GM18951 (cell line): ENCODE data around the gene TRAK1.

Experiments
- POLR2A ChIP-seq: IDR thresholded peaks from 4 replicates; pipeline ENCODE4 v1.6.1; 2011; ENCODE audit warnings: mild to moderate bottlenecking; ENCODE audit not compliant: insufficient read length, insufficient read depth; ENCODE audit errors: extremely low read depth
- in situ Hi-C: fragments of 300-500 bp; cut with MboI; formaldehyde crosslinking; loops from one replicate; pipeline ENCODE4 v1.12.0; 2022; ENCODE audit warnings: low sequenced_read_pairs, mixed read lengths, inconsistent platforms; ENCODE audit not compliant: unreplicated experiment

The TRAK1 gene

GRCh38 chr3:42056840-42057239 is 34.3 kb upstream of the TRAK1 start:
- no peak for TF ChIP-seq POLR2A
- in situ Hi-C loops = no loop called here

GRCh38 chr3:42057561-42058211 is 33.5 kb upstream of the TRAK1 start:
- TF ChIP-seq POLR2A = no peak
- in situ Hi-C loops = no loop called here

DNA sequence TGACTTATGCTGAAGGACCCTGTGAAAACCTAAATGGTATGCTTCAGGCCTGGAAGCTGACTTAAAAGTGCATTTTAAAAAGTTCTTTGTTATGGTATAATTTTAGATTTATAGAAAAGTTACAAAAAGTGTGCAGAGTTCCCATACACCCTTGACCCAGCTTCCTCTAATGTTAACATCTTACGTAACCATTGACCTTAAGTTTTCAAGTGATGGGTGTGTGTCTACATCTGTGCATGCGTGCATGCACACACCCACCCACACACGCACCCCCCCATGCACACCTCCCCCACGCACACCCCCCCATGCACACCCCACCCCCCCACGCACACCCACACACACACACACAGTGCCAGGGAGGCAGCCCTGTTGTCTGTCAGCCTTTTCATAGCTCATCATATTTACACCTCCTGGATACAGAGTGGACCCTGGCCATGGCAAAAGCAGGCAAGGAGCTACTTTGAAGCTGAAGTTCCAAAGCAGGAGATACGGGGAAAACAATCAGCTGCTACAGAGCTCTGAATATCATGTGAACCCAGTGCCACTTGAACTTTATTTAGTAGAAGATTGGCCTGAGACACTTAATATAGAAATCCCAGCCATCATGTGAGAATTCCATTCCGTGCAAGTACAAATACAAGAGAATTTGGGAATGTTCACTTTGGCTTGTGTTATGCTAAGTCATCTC is 30.0 kb upstream of the TRAK1 start:
- in situ Hi-C loops = no loop called here
- TF ChIP-seq POLR2A = no peak

GRCh38 chr3:42061713-42062380 is 29.3 kb upstream of the TRAK1 start:
- no peak for TF ChIP-seq POLR2A
- in situ Hi-C loops = no loop called here

DNA sequence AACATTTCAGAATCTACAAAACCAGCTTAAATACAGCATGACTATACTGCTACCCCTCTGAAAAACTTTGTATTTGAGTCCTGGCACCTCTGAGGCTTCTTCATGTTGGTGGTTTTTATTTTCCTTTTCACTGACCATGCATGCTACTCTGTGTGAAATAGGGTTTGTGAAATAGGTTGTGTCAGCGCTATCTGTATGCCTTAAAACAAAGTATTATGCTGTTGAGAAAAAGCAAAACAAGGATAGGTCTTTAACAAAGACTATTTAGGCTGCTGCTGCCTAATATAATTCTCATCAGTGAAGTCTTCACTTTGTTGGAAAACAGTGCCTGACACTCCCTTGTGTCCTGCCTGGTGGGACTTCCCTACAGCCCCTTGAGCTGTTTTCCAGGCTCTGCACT is 28.7 kb upstream of the TRAK1 start:
- TF ChIP-seq POLR2A = no peak
- in situ Hi-C loops = no loop called here

- in situ Hi-C loops = no loop called here
- no peak for TF ChIP-seq POLR2A
Measured at GRCh38 chr3:42063888-42064287, 27.3 kb upstream of the TRAK1 start.

DNA sequence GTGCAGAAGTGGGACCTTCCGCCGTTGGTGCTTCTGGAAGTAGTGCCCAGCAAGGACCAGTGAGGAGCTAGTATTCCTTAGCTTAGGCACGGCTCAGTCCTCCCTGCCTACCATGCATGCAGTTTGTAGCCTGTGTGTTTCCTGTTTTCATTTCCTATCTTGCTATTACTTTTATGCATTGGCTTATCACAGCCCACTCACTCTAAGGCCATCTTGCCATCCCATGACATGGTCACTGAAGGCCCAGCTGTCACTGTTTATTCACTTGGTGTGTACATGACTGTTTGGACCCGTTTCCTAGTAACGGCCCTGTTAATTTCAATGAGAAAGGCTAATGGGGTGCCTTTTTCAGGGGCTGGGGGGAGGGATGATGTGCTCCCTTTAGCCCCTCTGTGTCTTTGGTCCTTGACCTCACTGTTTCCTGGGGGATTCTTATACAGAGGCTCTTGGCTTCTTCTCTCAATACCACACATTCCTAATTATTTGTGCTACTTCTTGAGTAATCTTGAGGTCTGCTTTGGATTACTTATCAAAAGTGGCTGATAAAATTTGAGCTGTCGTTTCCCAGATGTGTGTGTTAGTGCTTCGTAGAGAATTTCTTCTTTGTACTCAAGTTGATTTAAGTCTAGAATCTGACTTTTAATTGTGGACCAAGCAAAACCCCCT is 24.5 kb upstream of the TRAK1 start:
- no peak for TF ChIP-seq POLR2A
- in situ Hi-C loops = no loop called here

DNA sequence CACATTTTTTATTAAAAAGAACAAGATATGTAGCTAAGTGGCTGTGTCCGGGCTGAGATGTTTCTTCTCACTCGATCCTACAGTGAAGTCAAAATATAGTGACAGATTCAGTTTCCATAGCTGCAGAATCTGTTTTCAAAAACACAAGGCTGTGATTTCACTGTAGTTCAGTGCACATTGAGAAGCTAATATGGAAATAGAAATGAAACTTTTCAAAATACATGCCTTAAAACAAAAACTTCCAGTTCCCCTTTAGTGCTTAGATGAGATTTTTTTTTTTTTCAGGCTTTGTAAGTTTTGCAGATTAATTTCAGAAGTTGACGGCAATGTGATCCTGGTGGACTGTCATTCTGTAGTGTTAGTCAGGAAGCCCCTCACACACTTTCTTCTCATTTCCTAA is 23.8 kb upstream of the TRAK1 start:
- in situ Hi-C loops = no loop called here
- no peak for TF ChIP-seq POLR2A

DNA sequence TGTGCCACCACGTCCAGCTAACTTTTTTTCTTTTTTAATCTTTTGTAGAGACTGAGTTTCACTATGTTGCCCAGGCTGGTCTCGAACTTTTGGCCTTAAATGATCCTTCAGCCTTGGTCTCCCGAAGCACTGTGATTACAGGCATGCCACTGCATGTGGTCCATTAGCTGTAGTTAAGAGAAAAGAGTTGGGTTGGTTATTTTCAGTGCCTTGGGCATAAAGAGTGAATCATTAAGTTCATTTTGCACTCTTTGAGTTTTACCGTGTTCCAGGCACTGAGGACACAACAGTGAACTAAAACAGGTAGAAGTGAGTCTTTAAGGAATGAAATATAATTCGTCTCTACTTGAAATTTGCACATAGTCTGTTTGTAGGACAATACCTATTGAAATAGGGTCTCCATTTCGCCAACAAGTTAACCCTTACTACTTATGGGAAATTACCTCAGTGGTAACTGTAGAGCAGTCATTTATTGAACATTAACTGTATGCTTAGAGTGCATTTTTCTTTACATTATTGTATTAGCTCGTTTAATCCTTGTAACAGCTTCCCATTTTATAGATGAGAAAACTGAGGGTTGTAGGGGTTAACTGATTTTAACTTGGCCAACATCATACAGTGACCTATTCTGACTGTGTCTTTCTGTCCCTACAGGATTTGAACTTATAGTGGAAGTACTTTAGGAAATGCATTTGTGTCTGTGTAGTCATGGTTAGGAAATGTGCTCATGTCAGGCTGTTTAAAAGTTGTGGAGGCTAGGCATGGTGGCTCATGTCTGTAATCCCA is 22.7 kb upstream of the TRAK1 start:
- no peak for TF ChIP-seq POLR2A
- in situ Hi-C loops = no loop called here

GRCh38 chr3:42070089-42070488 is 21.1 kb upstream of the TRAK1 start:
- TF ChIP-seq POLR2A = no peak
- in situ Hi-C loops = no loop called here

GRCh38 chr3:42070524-42070923 is 20.6 kb upstream of the TRAK1 start:
- in situ Hi-C loops = no loop called here
- no peak for TF ChIP-seq POLR2A

DNA sequence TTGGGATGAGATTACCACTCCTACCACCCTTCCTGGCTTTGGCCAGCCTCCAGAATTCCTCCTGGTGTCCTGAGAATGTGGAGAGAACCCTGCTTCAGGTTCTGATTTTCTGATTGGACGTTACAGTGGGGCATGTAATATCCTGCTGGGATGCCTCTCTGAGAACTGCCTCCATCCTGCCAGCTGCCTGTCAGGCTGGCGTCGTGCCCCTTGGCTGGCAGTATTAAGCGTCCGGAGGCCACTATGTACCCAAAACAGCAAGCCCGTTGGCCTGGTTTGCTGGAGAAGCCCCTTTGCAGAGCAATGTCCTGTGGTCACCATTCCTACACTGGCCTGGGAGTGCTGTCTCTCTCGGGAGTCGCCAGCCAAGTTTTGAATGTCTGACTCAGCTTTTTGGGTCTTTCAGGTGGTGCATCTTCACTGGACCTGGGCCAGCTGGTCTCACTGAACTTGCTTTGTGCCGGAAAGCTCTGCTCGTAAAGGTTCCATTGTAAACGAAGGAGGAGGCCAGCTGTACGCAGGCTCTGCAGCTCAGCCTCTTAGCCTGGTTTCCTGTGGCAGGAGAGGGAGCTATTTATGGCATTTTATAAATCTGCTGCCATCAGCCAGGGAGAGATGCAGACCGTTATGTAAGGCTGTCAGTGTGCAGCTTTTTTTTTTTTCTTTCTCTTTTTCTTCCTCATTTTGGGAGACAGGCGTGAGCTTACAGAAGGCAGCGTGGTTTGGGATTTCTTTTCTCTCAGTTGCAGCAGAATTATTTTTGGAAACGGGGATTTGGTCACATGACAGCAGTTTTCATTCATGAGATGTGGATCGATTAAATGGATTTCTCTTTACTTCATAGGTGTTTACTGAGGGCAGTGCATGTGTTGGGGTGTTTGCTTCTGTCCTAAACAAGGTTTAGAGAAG is 19.0 kb upstream of the TRAK1 start:
- TF ChIP-seq POLR2A = no peak

DNA sequence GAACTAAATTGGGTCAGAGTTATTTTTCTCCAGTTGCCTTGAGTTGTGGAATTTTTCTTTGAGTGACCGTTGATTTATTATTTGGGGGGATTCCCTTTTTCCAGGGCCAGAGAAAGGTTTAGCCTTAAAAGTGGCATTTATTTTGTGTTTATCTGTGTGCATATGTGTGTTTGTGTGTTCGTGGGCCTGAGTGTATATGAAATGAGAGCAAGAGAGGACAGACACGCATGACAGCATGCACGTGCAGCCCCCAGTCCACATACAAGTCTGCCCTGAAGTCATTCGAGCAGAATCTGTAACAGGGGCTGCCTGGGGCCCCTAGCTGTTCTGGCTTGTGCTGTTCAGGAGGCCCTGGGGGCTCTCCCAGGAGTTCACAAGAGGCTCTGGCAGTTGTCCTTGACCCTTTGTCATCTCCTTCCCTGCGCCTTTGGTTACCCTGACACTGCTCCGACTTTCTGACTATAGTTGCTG is 18.3 kb upstream of the TRAK1 start:
- in situ Hi-C loops = no loop called here

More for the DNA sequence above, 19.0 kb upstream of the TRAK1 start:
- in situ Hi-C loops = no loop called here

More for the DNA sequence above, 18.3 kb upstream of the TRAK1 start:
- no peak for TF ChIP-seq POLR2A
